HCEC 1CT (cell line): Measurements from ENCODE around the gene ITGB4.
"Not testable (repeated sequence)": the region's sequence is repeated elsewhere in the genome, so short reads cannot be mapped to it uniquely, and the experiment has no call there.

Experiments used
- DNase-seq: peaks from one replicate; pipeline ENCODE4 v3.0.0-alpha.2; 2017

The ITGB4 gene

GRCh38 chr17:75773808-75774470 is 52.7 kb downstream of the ITGB4 start:
- DNase-seq = no peak

DNA sequence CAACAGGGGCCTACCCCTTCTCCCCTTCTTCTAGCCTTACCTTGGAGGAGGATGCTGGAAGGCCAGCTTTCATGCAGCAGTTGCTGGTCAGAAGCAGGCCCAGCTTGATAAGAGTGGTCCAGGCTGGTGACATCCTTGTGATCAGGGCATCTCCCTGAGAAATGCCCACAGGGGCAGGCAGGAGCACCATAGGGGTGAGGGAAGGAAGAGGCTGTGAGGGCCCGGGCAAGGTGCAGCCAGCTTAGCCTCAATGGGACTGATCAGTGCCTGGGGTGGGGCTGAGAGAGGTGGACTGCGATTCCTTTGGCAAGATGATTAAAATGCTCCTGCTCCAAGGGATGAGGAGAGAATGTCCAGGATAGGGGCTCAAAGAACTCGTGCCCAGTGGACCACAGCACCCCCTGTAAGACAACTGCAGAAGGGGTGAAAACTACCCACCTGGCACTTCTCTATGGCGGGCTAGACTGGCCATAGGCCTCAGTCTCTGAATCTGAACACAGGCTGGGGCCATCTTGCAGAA is 53.3 kb downstream of the ITGB4 start:
- no peak for DNase-seq

DNA sequence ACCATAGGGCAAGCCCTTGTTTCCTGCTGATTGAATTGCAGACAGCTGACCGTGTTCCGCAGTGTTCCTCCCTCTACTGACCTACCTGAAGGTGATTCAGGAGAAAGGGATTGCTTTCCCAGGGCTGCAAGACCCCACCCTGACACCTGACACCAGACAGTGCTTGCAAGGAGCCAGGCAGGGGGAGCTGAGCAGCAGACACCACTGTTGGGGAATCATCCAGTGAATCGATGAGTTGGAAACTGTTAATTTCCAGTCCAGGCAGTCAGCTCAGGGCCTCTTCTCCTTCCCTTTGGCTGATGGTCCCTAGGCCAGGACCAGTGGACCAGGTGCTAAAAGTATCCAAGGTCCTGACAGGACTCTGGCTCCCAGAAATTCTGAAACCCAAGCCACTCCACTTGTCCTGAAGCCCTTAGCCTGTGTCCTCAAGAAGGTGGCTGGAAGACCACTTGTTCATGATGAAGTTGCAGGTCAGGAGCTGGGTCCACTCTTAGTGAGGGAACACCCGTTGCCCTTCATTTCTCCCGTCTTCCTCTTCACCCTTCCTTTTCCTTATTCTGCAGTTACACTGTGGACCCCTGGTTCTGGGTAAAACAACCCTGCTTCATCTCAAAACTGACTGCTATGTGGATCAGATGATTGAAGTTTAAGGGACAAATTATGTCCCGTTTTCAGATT is 53.9 kb downstream of the ITGB4 start:
- no peak for DNase-seq

DNA sequence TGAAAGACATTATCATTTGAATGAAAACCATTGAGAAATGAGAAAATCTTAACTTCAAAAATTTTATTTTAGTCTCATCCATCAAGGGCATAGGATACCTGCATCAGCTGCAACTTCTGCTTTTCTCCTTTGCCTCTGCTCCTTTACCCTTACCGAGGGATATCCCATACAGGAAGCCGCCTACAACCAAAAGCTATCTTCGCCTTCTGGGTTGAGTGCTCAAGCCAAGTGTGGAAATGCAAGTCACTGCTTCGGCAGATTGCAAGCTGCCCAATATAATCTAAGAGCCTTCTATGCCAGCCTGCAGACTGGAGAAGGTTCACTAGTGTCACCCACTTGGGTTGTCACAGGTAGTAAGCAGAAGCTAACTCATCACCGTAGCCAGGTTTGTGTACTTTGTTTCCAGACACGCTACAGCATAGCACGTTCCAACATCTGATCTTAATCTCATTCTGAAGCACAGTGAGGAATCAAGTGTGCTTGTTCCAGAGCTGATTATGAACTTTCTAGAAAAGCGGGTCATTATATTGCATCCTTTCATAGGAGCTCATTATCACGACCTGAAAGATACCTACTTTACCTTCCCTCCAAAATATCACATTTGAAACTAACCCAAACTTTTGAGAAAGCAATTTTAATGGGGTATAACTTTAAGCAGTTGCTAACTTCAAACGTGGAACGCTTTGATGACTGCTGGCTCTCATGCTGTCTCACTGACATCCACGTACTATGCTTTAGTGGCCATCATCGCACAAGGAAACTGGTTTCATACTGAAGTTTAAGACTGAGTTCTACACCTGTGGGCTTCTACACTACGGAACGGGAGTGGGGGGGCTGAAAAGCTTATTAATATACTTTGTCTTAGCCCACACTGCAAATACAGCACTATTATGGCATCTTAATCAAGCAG is 55.4 kb downstream of the ITGB4 start:
- no peak for DNase-seq

GRCh38 chr17:75777296-75777922 is 56.1 kb downstream of the ITGB4 start:
- DNase-seq = no peak

DNA sequence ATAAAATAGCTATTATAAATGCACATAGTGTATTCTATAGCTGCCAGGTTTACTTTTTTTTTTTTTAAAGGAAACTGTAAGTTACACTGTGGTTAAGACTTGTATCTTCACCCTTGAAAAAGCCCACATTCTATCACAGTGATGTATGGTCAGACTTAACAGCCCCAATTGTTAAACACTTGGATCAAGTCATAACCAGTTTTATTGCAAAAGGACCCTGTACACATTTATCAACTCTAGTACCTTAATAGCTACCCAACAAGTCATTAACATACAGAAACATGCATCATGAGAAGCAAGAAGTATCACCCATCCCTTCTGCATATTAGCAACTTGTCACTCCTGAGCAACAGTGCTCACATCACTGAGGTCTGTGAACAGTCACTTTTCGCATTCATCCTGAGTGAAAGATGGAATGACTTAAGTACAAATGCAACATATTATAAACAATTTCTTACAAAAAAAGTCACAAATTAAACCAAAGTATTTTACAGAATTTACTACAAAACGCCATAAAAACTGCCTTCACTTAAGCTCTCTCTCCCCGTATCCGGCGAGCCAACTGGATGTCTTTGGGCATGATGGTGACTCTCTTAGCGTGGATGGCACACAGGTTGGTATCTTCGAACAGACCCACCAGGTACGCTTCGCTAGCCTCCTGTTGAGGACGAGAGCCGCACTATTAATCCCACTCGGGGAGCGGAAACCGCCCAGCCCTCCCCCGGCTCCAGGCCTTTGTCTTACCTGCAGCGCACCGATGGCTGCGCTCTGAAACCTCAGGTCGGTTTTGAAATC is 57.0 kb downstream of the ITGB4 start:
- not testable (repeated sequence) for DNase-seq

DNA sequence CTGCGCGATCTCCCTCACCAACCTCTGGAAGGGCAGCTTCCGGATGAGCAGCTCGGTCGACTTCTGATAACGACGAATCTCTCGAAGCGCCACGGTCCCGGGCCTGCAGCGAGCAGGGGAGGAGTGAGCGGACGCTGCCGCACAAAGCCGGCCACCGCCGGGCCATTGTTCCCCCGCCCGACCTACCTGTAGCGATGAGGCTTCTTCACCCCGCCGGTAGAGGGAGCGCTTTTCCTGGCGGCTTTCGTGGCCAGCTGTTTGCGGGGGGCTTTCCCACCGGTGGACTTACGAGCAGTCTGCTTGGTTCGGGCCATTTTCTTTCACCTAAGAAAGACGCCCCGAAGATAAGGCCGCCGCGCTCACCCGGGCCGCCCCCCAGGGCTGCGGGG is 57.6 kb downstream of the ITGB4 start:
- DNase-seq = no peak

DNA sequence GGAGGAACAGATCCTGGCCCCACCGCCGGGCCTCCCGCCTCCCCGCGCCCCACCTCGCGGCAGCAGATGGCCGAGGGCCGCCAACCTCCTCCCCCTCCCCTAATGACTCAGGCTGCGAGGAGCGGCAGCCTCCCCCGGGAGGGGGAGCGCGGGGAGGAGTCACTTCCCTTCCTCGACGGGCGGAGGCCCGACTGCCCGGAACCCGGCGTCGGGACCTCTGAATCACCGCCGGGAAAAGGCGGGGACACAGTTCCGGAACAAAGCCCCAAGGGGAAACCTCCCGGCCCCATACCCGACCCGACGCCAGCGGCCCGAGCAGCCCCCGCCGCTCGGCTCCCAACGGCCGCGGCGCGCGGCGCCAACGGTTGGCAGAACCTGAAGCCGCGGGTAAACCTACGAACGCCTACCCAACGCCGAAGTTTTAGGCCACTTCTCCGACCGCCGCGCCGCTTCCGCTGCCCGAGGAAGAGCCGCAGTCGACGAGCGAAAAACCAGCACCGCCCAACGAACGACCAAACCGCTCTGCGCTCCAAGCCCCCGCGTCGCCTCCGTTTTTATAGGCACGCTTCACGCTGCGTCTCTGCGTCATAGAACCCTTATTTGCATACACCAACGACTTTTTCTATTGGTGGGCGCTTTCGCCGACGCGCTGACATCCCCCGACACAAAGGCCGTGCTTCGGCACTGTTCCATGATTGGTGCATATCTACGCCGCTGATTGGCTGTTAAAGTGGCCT is 58.2 kb downstream of the ITGB4 start:
- peak; percentile 100 for DNase-seq

GRCh38 chr17:75779987-75780889 is 59.0 kb downstream of the ITGB4 start:
- no peak for DNase-seq

- DNase-seq = peak; percentile 63
These were observed 62.0 kb downstream of the ITGB4 start for GRCh38 chr17:75783069-75783783.

DNA sequence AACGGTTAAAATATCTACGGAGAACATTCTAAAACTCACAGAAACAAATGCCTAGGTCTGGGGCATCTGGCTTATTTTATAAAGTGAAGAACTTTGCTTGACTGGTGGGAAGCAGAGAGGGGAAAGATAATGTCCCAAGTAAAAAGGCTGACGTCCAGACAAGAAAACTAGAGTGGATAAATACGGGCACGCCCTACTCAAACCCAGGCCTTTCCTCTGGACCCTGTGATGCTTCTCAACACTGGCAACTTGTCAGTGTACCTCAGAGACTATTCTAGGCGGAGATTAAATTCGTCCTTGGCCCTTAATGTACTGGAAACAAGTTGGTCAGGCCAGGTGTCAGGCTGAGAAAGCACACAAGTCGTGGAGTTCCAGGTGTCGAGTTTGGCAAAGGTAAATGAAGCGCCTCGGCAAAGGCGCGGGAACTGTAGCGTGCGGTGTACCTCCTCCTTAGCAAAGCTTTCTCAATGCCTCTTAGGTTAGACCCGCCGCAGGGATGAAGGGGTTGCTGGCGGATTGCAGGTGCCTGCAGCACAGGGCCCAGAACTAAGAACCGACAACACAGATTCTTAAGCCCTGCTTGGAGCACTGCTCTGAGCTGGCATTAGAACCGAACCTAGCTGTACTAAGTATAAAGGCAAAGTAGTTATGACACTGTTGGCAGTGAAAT is 62.7 kb downstream of the ITGB4 start:
- no peak for DNase-seq

- peak; percentile 99 for DNase-seq
These were observed 63.3 kb downstream of the ITGB4 start, which contains the start of gene UNK for GRCh38 chr17:75784473-75785015. Gene UNK (plus strand): TSS chr17:75784806. CDS start chr17:75784881, 75 bp downstream.

DNA sequence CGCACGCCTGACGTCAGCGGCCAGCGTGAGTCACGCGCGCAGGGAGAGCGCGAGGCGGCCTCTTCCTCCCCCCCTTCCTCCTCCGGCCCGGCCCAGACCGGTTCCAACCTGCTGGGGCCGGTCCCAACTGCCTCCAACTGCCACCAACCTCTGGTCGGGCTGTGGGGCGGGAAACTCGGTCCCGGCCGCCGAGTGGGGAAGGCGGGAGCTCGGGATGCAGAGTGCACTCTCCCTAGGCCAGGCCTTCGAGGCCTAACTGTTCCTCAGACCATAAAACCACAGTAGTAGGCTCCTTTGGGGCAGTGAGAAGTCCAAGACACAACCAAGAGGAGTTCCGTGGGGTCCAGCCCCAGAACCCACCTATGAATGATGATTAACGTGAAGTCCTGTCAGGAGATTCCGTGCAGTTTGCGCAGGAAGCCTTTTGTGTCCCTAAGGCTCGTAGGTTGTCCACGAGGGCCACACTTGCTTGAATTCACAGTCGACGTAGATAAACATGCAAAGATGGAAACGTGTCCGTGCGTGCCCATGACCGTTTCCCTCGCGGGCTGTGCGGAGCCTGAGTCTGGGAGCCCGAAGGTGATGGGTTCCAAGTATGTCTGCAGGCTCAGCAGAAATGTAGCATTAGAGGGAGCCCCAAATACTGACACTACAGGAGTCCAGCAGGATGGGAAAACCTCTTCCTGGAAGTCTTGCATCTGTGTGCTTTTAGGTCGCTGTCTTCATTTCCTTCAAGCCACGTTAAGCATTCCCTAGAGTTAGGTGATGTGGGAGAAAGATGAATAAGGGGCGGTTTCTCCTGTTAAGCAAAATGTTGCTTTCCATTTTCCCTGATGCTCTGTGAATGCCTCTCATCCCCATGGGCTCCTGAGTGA is 64.0 kb downstream of the ITGB4 start:
- DNase-seq = peak; percentile 91

GRCh38 chr17:75791254-75791653 is 70.0 kb downstream of the ITGB4 start:
- no peak for DNase-seq

- DNase-seq = no peak
These were observed 72.2 kb downstream of the ITGB4 start for GRCh38 chr17:75793460-75793859.

DNA sequence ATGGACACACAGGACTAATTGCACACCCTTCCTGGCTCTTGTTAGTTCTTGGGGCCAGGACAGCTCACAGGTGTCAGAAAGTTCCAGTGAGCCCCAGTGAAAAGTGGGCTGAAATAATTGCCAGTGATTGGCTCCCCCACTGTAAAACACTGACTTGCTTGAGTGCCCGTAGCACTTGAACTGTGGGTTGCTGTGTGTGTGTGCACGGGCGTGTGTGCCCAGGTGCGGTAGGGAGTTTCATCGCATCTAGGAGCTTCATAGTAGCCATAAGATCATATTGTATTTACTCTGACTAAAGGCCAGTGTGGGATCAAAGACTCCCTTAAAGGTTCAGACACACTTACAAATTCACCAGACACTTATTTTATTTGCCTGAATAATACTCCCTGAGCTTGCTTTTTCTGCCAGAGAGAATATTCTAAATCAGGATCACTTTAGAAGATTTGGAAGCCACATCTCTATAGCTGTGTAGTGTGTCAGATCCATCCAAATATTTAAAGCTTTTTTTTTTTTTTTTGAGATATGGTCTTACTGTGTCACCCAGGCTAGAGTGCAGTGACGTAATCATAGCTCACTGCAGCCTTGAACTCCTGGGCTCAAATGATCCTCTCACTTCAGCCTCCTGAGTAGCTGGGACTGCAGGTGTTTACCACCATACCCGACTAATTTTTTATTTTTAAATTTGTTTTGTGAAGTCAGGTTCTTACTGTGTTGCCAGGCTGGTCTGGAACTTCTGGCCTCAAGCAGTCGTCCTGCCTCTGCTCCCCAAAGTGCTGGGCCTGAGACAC is 74.8 kb downstream of the ITGB4 start:
- DNase-seq = no peak

GRCh38 chr17:75799402-75799801 is 78.1 kb downstream of the ITGB4 start:
- no peak for DNase-seq
